Measurements from ENCODE around the gene ACVR2B.
"Not testable (repeated sequence)": the region's sequence is repeated elsewhere in the genome, so short reads cannot be mapped to it uniquely, and the experiment has no call there.

Gene ACVR2B

GRCh38 chr3:38453075-38453912 lies at the start of gene ACVR2B:
Gene ACVR2B (plus strand): TSS chr3:38453890. CDS start chr3:38454323, 433 bp downstream.
- TF ChIP-seq Cebpa-rat (IDR thresholded peaks at IDR 0.05) = no peak
- H3K4me3 ChIP-seq = peak within 1 kb of the TSS; percentile 75 to 96 (median 90)

GRCh38 chr3:38404286-38404685 lies 49.4 kb upstream of the ACVR2B start:
- no peak overlapping the region for H3K9ac ChIP-seq
- no peak for TF ChIP-seq Cebpa-rat (IDR thresholded peaks at IDR 0.05)
- H3K4me2 ChIP-seq = no peak overlapping the region
- H3K27me3 ChIP-seq = no peaks in the 10 kb centered on the region
- H3K9me3 ChIP-seq (replicated peaks in 1 of 11) = peaks cover 17 to 31% (median 22%) of the 10 kb centered on the region in 11 experiments; a peak in 21 of 22 replicates
- no peaks in the 10 kb centered on the region for H3K4me1 ChIP-seq
- peaks cover 12 to 59% (median 48%) of the 10 kb centered on the region in 11 experiments for H3K36me3 ChIP-seq
- no peak overlapping the region for H3K4me3 ChIP-seq
- no peak overlapping the region for H3K27ac ChIP-seq
- no peaks in the 10 kb centered on the region for H4K20me1 ChIP-seq

More at GRCh38 chr3:38453075-38453912, at the start of gene ACVR2B:
- H3K27me3 ChIP-seq = no peaks in the 10 kb centered on the region
- H4K20me1 ChIP-seq = peaks cover 10 to 29% (median 26%) of the 10 kb centered on the region in 11 experiments; a peak in 20 of 22 replicates
- peaks cover 0 to 4% (median 0%) of the 10 kb centered on the region in 11 experiments; a peak in 3 of 22 replicates for H3K36me3 ChIP-seq
- peak within 1 kb of the TSS; percentile 92 to 99 (median 97) for H3K27ac ChIP-seq
- H3K4me2 ChIP-seq = peak within 1 kb of the TSS; percentile 93 to 100 (median 97)
- peaks cover 13 to 28% (median 16%) of the 10 kb centered on the region in 11 experiments for H3K9me3 ChIP-seq (replicated peaks in 1 of 11)
- H3K4me1 ChIP-seq = peaks cover 13 to 26% (median 22%) of the 10 kb centered on the region in 10 experiments
- H3K9ac ChIP-seq = peak within 1 kb of the TSS; percentile 93 to 100 (median 97)

- no peak overlapping the region for H3K27ac ChIP-seq
- no peaks in the 10 kb centered on the region for H3K27me3 ChIP-seq
- H3K9me3 ChIP-seq (replicated peaks in 1 of 11) = peaks cover 0 to 3% (median 0%) of the 10 kb centered on the region in 11 experiments; a peak in 1 of 22 replicates
- H3K4me3 ChIP-seq = no peak overlapping the region
- no peaks in the 10 kb centered on the region for H3K4me1 ChIP-seq
- no peaks in the 10 kb centered on the region for H3K36me3 ChIP-seq
- H4K20me1 ChIP-seq = no peaks in the 10 kb centered on the region
- no peak overlapping the region for H3K4me2 ChIP-seq
- no peak for TF ChIP-seq Cebpa-rat (IDR thresholded peaks at IDR 0.05)
- H3K9ac ChIP-seq = no peak overlapping the region
Measured at GRCh38 chr3:38411591-38411990, 42.1 kb upstream of the ACVR2B start.

- H3K4me1 ChIP-seq; H3K27ac ChIP-seq; H3K36me3 ChIP-seq; H3K4me3 ChIP-seq; H3K27me3 ChIP-seq; H3K9me3 ChIP-seq (replicated peaks in 1 of 11); H4K20me1 ChIP-seq; H3K9ac ChIP-seq; H3K4me2 ChIP-seq: not testable (repeated sequence)
Measured at GRCh38 chr3:38420758-38421157, 32.9 kb upstream of the ACVR2B start.

GRCh38 chr3:38421679-38422336 lies 31.9 kb upstream of the ACVR2B start:
- H3K27ac ChIP-seq = no peak overlapping the region
- H3K4me1 ChIP-seq = peaks cover 0 to 6% (median 3%) of the 10 kb centered on the region in 10 experiments; a peak in 14 of 20 replicates
- no peak for TF ChIP-seq Cebpa-rat (IDR thresholded peaks at IDR 0.05)
- H3K4me2 ChIP-seq = 0 out of 22 replicates have a peak overlapping the region, but pooled peaks of 1 of the 11 experiments have one; percentile 26
- H4K20me1 ChIP-seq = no peaks in the 10 kb centered on the region
- no peaks in the 10 kb centered on the region for H3K36me3 ChIP-seq
- H3K4me3 ChIP-seq = no peak overlapping the region
- H3K9me3 ChIP-seq (replicated peaks in 1 of 11) = no peaks in the 10 kb centered on the region
- no peak overlapping the region for H3K9ac ChIP-seq
- no peaks in the 10 kb centered on the region for H3K27me3 ChIP-seq

- not testable (repeated sequence) for H3K27me3 ChIP-seq
- peak overlapping the region in 8 of 11 experiments; percentile 17 to 68 (median 45); a peak in 13 of 22 replicates for H3K4me2 ChIP-seq
Measured at GRCh38 chr3:38426798-38427426, 26.8 kb upstream of the ACVR2B start.

GRCh38 chr3:38432871-38433658 lies 20.6 kb upstream of the ACVR2B start:
- H4K20me1 ChIP-seq, H3K27me3 ChIP-seq, H3K4me2 ChIP-seq, H3K9ac ChIP-seq, H3K27ac ChIP-seq: not testable (repeated sequence)
- H3K36me3 ChIP-seq = peaks cover 9 to 27% (median 19%) of the 10 kb centered on the region in 11 experiments; a peak in 16 of 22 replicates
- H3K4me1 ChIP-seq = peaks cover 6 to 27% (median 7%) of the 10 kb centered on the region in 10 experiments; a peak in 17 of 20 replicates
- H3K9me3 ChIP-seq (replicated peaks in 1 of 11) = peaks cover 58 to 86% (median 82%) of the 10 kb centered on the region in 11 experiments
- H3K4me3 ChIP-seq = peak overlapping the region in 8 of 10 experiments; percentile 11 to 36 (median 30); a peak in 11 of 20 replicates

More at GRCh38 chr3:38426798-38427426, 26.8 kb upstream of the ACVR2B start:
- peaks cover 7 to 25% (median 22%) of the 10 kb centered on the region in 11 experiments for H3K9me3 ChIP-seq (replicated peaks in 1 of 11)
- H4K20me1 ChIP-seq, H3K9ac ChIP-seq, H3K27ac ChIP-seq, H3K4me3 ChIP-seq, H3K36me3 ChIP-seq: not testable (repeated sequence)
- peaks cover 0 to 14% (median 8%) of the 10 kb centered on the region in 10 experiments; a peak in 14 of 20 replicates for H3K4me1 ChIP-seq

GRCh38 chr3:38433661-38434060 lies 20.0 kb upstream of the ACVR2B start:
- not testable (repeated sequence) for H3K27me3 ChIP-seq, H4K20me1 ChIP-seq, H3K4me3 ChIP-seq, H3K4me2 ChIP-seq, H3K9ac ChIP-seq, H3K27ac ChIP-seq
- Histone ChIP-seq H3K36me3 (peaks cover 9 to 27% (median 19%) of the 10 kb centered on the region in 11 experiments; a peak in 16 of 22 replicates), H3K9me3 (replicated peaks in 1 of 11) (peaks cover 58 to 92% (median 85%) of the 10 kb centered on the region in 11 experiments), H3K4me1 (peaks cover 9 to 31% (median 12%) of the 10 kb centered on the region in 10 experiments; a peak in 17 of 20 replicates)

GRCh38 chr3:38438436-38439069 lies 15.1 kb upstream of the ACVR2B start:
- Histone ChIP-seq H3K4me3 (peak overlapping the region in 3 of 10 experiments; percentile 1 to 24 (median 22); a peak in 2 of 20 replicates), H3K9me3 (replicated peaks in 1 of 11) (peaks cover 53 to 83% (median 75%) of the 10 kb centered on the region in 11 experiments), H3K27ac (peak overlapping the region in 2 of 11 experiments; percentile 12; a peak in 1 of 22 replicates), H3K4me1 (peaks cover 10 to 34% (median 19%) of the 10 kb centered on the region in 10 experiments; a peak in 18 of 20 replicates), H3K4me2 (peak overlapping the region; percentile 10 to 80 (median 37); a peak in 16 of 22 replicates)
- H3K9ac ChIP-seq, H3K36me3 ChIP-seq, H4K20me1 ChIP-seq, H3K27me3 ChIP-seq: not testable (repeated sequence)

GRCh38 chr3:38443205-38443604 lies 10.5 kb upstream of the ACVR2B start:
- H3K9ac ChIP-seq, H3K27me3 ChIP-seq, H3K4me2 ChIP-seq, H3K4me3 ChIP-seq, H3K27ac ChIP-seq, H3K36me3 ChIP-seq, H4K20me1 ChIP-seq: not testable (repeated sequence)
- peaks cover 36 to 64% (median 45%) of the 10 kb centered on the region in 11 experiments for H3K9me3 ChIP-seq (replicated peaks in 1 of 11)
- peaks cover under 1 to 13% (median 6%) of the 10 kb centered on the region in 10 experiments; a peak in 17 of 20 replicates for H3K4me1 ChIP-seq

All from BLaER1 treated with 17β-estradiol and CSF1 and Interleukin-3, amounts not matched to agents 10 nM and 100 nM (cell line).